ENCODE measurements around the gene PEX26.
A peak's percentile ranks its signal among the peaks of the same experiment; 100 is the strongest.
"Not testable (repeated sequence)": the region's sequence is repeated elsewhere in the genome, so short reads cannot be mapped to it uniquely, and the experiment has no call there.

The PEX26 gene

GRCh38 chr22:18101536-18101935, 23.7 kb downstream of the PEX26 start:
- DNase-seq, result no peak

GRCh38 chr22:18103527-18104269, 25.9 kb downstream of the PEX26 start:
- DNase-seq, result no peak

GRCh38 chr22:18104566-18104965, 26.8 kb downstream of the PEX26 start:
- DNase-seq, result no peak

- not testable (repeated sequence) for DNase-seq
These were observed 28.2 kb downstream of the PEX26 start for GRCh38 chr22:18105981-18106380.

GRCh38 chr22:18106550-18107341, 29.0 kb downstream of the PEX26 start:
- DNase-seq, result not testable (repeated sequence)

- no peak for DNase-seq
These were observed 30.4 kb downstream of the PEX26 start for GRCh38 chr22:18108187-18108586.

GRCh38 chr22:18109410-18110193, 31.8 kb downstream of the PEX26 start:
- DNase-seq, result no peak

GRCh38 chr22:18110194-18110953, 32.6 kb downstream of the PEX26 start, which contains the start of gene TUBA8:
TUBA8 (plus strand) TSS chr22:18110809; CDS start chr22:18110866, 57 bp downstream.
- DNase-seq, result peak; percentile 77

GRCh38 chr22:18110954-18111758, 33.4 kb downstream of the PEX26 start:
- DNase-seq, result no peak

- no peak for DNase-seq
These were observed 34.1 kb downstream of the PEX26 start for GRCh38 chr22:18111759-18112330.

- no peak for DNase-seq
These were observed 34.6 kb downstream of the PEX26 start for GRCh38 chr22:18112440-18112839.

GRCh38 chr22:18113680-18114394, 36.0 kb downstream of the PEX26 start:
- DNase-seq, result no peak

GRCh38 chr22:18114495-18114894, 36.7 kb downstream of the PEX26 start:
- DNase-seq, result no peak

GRCh38 chr22:18114976-18115652, 37.3 kb downstream of the PEX26 start:
- no peak for DNase-seq

- DNase-seq, result no peak
These were observed 38.1 kb downstream of the PEX26 start for GRCh38 chr22:18115906-18116371.

GRCh38 chr22:18116634-18117033, 38.8 kb downstream of the PEX26 start:
- no peak for DNase-seq

GRCh38 chr22:18118345-18118915, 40.6 kb downstream of the PEX26 start:
- no peak for DNase-seq

GRCh38 chr22:18119409-18120110, 41.8 kb downstream of the PEX26 start:
- DNase-seq, result no peak

- no peak for DNase-seq
These were observed 43.1 kb downstream of the PEX26 start for GRCh38 chr22:18120857-18121256.

All from activated effector memory CD4-positive, alpha-beta T cell treated with anti-CD3 and anti-CD28 coated beads, Interleukin-2, amount 50 U/mL, for 16 hours (primary cell).